Brain microvascular endothelial cell (primary cell): ENCODE measurements around the gene PLIN3.
A peak's percentile ranks its signal among the peaks of the same experiment; 100 is the strongest.
"Not testable (repeated sequence)": the region's sequence is repeated elsewhere in the genome, so short reads cannot be mapped to it uniquely, and the experiment has no call there.

Experiments used
- DNase-seq: peaks from one replicate; pipeline ENCODE4 v3.0.0-alpha.2; 2020
- H3K27ac ChIP-seq: fragments of 250-450 bp; sonication (Bioruptor Pico); 2 replicates; pipeline ENCODE4 v1.5.1; 2020; ENCODE audit warnings: mild to moderate bottlenecking, moderate library complexity
- H3K27me3 ChIP-seq: fragments of 250-450 bp; sonication (Bioruptor Pico); replicated peaks from 2 replicates; pipeline ENCODE4 v1.5.1; 2020; ENCODE audit warnings: mild to moderate bottlenecking
- H3K36me3 ChIP-seq: fragments of 250-450 bp; sonication (Bioruptor Pico); replicated peaks from 2 replicates; pipeline ENCODE4 v1.5.1; 2020; ENCODE audit warnings: mild to moderate bottlenecking
- H3K4me3 ChIP-seq: 2 replicates; pipeline ENCODE4 v1.5.1; 2011; ENCODE audit warnings: low read depth, mild to moderate bottlenecking, control low read depth, low read length, moderate library complexity
- CTCF ChIP-seq: IDR thresholded peaks from 2 replicates; pipeline ENCODE4 v1.5.1; 2011; ENCODE audit warnings: low read depth, mild to moderate bottlenecking, moderate library complexity, low read length, control low read depth, inconsistent platforms; ENCODE audit errors: missing control alignments
- in situ Hi-C: cut with HindIII; loops from 2 replicates; pipeline ENCODE4 v1.10.0; 2017; ENCODE audit warnings: low sequenced_read_pairs, low pct_ligation_motif_present

PLIN3 gene

GRCh38 chr19:4800591-4801081 lies 66.8 kb downstream of the PLIN3 start:
- Histone ChIP-seq H3K27me3 (no peaks in the 10 kb centered on the region), H3K4me3 (no peak overlapping the region), H3K36me3 (peaks cover 8% of the 10 kb centered on the region), H3K27ac (no peak overlapping the region)
- DNase-seq, result no peak
- TF ChIP-seq CTCF, result no peak
- in situ Hi-C loops, result no loop called here

GRCh38 chr19:4795400-4795799 lies 72.1 kb downstream of the PLIN3 start:
- no peak overlapping the region for H3K4me3 ChIP-seq
- no peak overlapping the region for H3K27ac ChIP-seq
- TF ChIP-seq CTCF, result no peak
- DNase-seq, result no peak
- H3K27me3 ChIP-seq, result no peaks in the 10 kb centered on the region
- peaks cover 16% of the 10 kb centered on the region for H3K36me3 ChIP-seq
- in situ Hi-C loops, result no loop called here

GRCh38 chr19:4794971-4795370 lies 72.5 kb downstream of the PLIN3 start:
- no peak overlapping the region for H3K27ac ChIP-seq
- in situ Hi-C loops, result no loop called here
- no peak for TF ChIP-seq CTCF
- H3K4me3 ChIP-seq, result no peak overlapping the region
- peaks cover 16% of the 10 kb centered on the region for H3K36me3 ChIP-seq
- no peaks in the 10 kb centered on the region for H3K27me3 ChIP-seq
- no peak for DNase-seq

GRCh38 chr19:4793278-4793677 lies 74.2 kb downstream of the PLIN3 start:
- H3K27me3 ChIP-seq, H3K4me3 ChIP-seq, DNase-seq, H3K27ac ChIP-seq, in situ Hi-C loops: not testable (repeated sequence)
- H3K36me3 ChIP-seq, result peaks cover 16% of the 10 kb centered on the region

GRCh38 chr19:4792866-4793195 lies 74.6 kb downstream of the PLIN3 start:
- H3K36me3 ChIP-seq, result peaks cover 16% of the 10 kb centered on the region
- DNase-seq, H3K27me3 ChIP-seq, H3K4me3 ChIP-seq, H3K27ac ChIP-seq, in situ Hi-C loops: not testable (repeated sequence)

GRCh38 chr19:4792019-4792865 lies 75.2 kb downstream of the PLIN3 start:
- peaks cover 16% of the 10 kb centered on the region for H3K36me3 ChIP-seq
- peak overlapping the region; percentile 74 for H3K4me3 ChIP-seq
- DNase-seq, in situ Hi-C loops, H3K27me3 ChIP-seq: not testable (repeated sequence)
- H3K27ac ChIP-seq, result peak overlapping the region; percentile 88

GRCh38 chr19:4791183-4792018 lies 76.1 kb downstream of the PLIN3 start, which contains the start of gene FEM1A:
FEM1A (plus strand) TSS chr19:4791734; CDS start chr19:4791855, 121 bp downstream.
- in situ Hi-C loops, result no loop called here
- H3K4me3 ChIP-seq, result peak within 1 kb of the TSS; percentile 74
- peak within 1 kb of the TSS; percentile 88 for H3K27ac ChIP-seq
- peak; percentile 99 for TF ChIP-seq CTCF
- no peaks in the 10 kb centered on the region for H3K27me3 ChIP-seq
- peak; percentile 100 for DNase-seq
- H3K36me3 ChIP-seq, result peaks cover 11% of the 10 kb centered on the region
